Chondrocyte (in vitro differentiated cells): ENCODE measurements around the gene PLAC8L1. TPM values are rescaled to one million over a fixed set of nuclear protein-coding genes. Genes with fewer than 3 reads are reported as not detected.
"Not testable (repeated sequence)": the region's sequence is repeated elsewhere in the genome, so short reads cannot be mapped to it uniquely, and the experiment has no call there.

Experiments
- DNase-seq: peaks from one replicate; pipeline ENCODE4 v3.0.0; 2021; ENCODE audit warnings: mixed read lengths, low spot score
- H3K27ac Mint-ChIP-seq: one replicate; pipeline ENCODE4 v1.8.0; 2021; ENCODE audit warnings: mild to moderate bottlenecking, moderate library complexity, mixed read lengths; ENCODE audit not compliant: unreplicated experiment
- H3K27me3 Mint-ChIP-seq: 2 replicates; pipeline ENCODE4 v1.8.0; 2021; ENCODE audit warnings: low read depth, mixed read lengths
- H3K36me3 Mint-ChIP-seq: 2 replicates; pipeline ENCODE4 v1.8.0; 2021; ENCODE audit warnings: low read depth, mixed read lengths
- H3K4me1 Mint-ChIP-seq: 2 replicates; pipeline ENCODE4 v1.8.0; 2021; ENCODE audit warnings: low read depth, mild to moderate bottlenecking, mixed read lengths
- H3K4me3 Mint-ChIP-seq: one replicate; pipeline ENCODE4 v1.8.0; 2021; ENCODE audit warnings: mild to moderate bottlenecking, moderate library complexity, mixed read lengths; ENCODE audit not compliant: unreplicated experiment
- H3K9me3 Mint-ChIP-seq: 2 replicates; pipeline ENCODE4 v1.8.0; 2021; ENCODE audit warnings: low read depth, mixed read lengths
- total RNA-seq: library from RNA; stranded (reverse); gene quantifications from 3 replicates; pipeline ENCODE4 v1.2.1, GENCODE V29; 2021
- TF ChIP-seq, protein P1 (sequence below): fragments of 200-600 bp; sonication (generic); IDR thresholded peaks from 2 replicates; pipeline ENCODE4 v1.5.0; 2021; ENCODE audit warnings: antibody characterized with exemption, mild to moderate bottlenecking, moderate library complexity

Gene PLAC8L1
- total RNA-seq, 1 donor from 2014 or later: 0.97 TPM

DNA sequence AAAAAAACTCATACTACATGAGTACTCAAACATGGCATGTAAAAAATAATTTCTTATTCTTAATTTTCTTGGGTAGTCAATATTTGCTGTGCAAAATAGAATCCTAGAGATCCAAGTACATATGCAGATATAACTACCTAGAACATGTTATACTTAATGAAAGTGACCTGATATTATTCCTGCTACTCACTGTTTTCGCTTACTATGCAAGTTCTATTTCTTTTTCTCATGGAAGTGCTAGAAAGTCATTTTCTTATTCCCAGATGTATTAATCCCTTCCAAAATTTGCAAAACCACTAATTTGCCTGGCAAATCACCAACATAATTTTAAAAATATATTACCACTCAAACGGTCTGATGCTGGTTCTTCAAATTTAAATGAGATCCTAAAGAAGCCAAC lies 19.2 kb upstream of the PLAC8L1 start:
- Mint-ChIP-seq H3K4me3 (no peak overlapping the region), H3K27me3 (no peaks in the 10 kb centered on the region), H3K4me1 (peaks cover 19% of the 10 kb centered on the region), H3K27ac (no peak overlapping the region), H3K9me3 (no peaks in the 10 kb centered on the region), H3K36me3 (peaks cover 47% of the 10 kb centered on the region)
- DNase-seq: no peak
- TF ChIP-seq, protein P1, sequence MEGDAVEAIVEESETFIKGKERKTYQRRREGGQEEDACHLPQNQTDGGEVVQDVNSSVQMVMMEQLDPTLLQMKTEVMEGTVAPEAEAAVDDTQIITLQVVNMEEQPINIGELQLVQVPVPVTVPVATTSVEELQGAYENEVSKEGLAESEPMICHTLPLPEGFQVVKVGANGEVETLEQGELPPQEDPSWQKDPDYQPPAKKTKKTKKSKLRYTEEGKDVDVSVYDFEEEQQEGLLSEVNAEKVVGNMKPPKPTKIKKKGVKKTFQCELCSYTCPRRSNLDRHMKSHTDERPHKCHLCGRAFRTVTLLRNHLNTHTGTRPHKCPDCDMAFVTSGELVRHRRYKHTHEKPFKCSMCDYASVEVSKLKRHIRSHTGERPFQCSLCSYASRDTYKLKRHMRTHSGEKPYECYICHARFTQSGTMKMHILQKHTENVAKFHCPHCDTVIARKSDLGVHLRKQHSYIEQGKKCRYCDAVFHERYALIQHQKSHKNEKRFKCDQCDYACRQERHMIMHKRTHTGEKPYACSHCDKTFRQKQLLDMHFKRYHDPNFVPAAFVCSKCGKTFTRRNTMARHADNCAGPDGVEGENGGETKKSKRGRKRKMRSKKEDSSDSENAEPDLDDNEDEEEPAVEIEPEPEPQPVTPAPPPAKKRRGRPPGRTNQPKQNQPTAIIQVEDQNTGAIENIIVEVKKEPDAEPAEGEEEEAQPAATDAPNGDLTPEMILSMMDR: no peak

DNA sequence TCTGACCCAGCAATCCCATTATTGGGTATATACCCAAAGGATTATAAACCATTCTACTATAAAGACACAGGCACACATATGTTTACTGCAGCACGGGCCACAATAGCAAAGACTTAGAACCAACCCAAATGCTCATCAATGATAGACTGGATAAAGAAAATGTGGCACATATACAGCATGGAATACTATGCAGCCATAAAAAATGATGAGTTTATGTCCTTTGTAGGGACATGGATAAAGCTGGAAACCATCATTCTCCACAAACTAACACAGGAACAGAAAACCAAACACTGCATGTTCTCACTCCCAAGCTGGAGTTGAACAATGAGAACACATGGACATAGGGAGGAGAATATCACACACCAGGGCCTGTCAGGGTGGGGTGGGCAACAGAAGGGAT lies 16.1 kb upstream of the PLAC8L1 start:
- H3K4me3 Mint-ChIP-seq, H3K9me3 Mint-ChIP-seq, H3K27ac Mint-ChIP-seq, H3K27me3 Mint-ChIP-seq, DNase-seq, H3K4me1 Mint-ChIP-seq: not testable (repeated sequence)
- peaks cover 57% of the 10 kb centered on the region for H3K36me3 Mint-ChIP-seq

DNA sequence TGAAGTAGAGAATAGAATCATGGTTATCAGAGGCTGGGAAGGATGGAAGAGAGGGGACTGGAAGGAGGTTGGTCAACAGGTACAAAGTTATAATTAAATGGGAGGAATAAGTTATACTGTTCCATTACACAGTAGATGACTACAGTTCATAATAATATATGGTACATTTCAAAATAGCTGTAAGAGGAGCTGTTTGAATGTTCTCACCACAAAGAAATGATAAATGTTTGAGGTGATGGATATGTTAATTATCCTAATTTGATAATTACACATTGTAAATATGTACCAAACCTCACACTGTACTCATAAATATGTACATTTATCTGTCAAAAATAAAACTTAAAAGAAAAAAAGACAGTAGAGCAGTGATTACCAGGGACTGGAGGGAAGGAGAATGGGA lies 12.9 kb upstream of the PLAC8L1 start:
- H3K27me3 Mint-ChIP-seq: no peaks in the 10 kb centered on the region
- H3K4me1 Mint-ChIP-seq: no peaks in the 10 kb centered on the region
- H3K9me3 Mint-ChIP-seq: no peaks in the 10 kb centered on the region
- no peak for DNase-seq
- no peak overlapping the region for H3K27ac Mint-ChIP-seq
- H3K36me3 Mint-ChIP-seq: peaks cover 49% of the 10 kb centered on the region
- TF ChIP-seq, protein P1: no peak
- H3K4me3 Mint-ChIP-seq: no peak overlapping the region

GRCh38 chr5:146117216-146117615 lies 11.8 kb upstream of the PLAC8L1 start:
- H3K27me3 Mint-ChIP-seq, H3K4me1 Mint-ChIP-seq, H3K27ac Mint-ChIP-seq, H3K4me3 Mint-ChIP-seq, DNase-seq, H3K9me3 Mint-ChIP-seq: not testable (repeated sequence)
- H3K36me3 Mint-ChIP-seq: peaks cover 46% of the 10 kb centered on the region

DNA sequence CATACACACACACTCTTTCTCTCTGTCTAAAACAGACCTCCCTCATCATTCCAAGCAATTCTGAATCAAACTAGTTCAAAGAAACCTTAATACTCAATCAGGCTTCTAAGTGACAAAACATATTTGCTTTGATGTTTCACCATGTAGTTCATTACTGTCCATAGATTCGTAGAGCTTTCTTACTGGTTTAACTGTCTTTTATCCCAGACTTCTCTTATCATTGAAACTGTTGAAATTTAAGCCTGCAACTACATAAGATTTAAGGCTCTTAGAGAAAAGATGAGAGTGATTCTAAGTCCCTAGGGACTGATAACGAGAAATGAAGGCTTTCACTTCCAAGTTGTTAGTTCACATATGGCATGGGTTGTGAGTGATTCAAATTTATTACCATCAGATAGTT lies 11.0 kb upstream of the PLAC8L1 start:
- Mint-ChIP-seq H3K27me3 (no peaks in the 10 kb centered on the region), H3K27ac (no peak overlapping the region), H3K9me3 (no peaks in the 10 kb centered on the region), H3K4me1 (no peaks in the 10 kb centered on the region), H3K36me3 (peaks cover 42% of the 10 kb centered on the region), H3K4me3 (no peak overlapping the region)
- TF ChIP-seq, protein P1: no peak
- no peak for DNase-seq

- H3K27me3 Mint-ChIP-seq: no peaks in the 10 kb centered on the region
- H3K4me3 Mint-ChIP-seq: no peak overlapping the region
- no peak overlapping the region for H3K27ac Mint-ChIP-seq
- H3K36me3 Mint-ChIP-seq: peaks cover 18% of the 10 kb centered on the region
- TF ChIP-seq, protein P1: no peak
- no peak for DNase-seq
- H3K9me3 Mint-ChIP-seq: no peaks in the 10 kb centered on the region
- H3K4me1 Mint-ChIP-seq: peaks cover 5% of the 10 kb centered on the region
Observed at GRCh38 chr5:146112476-146112875, 7.1 kb upstream of the PLAC8L1 start.
